Tibial artery (tissue), 4 donors: ENCODE data around the gene CFHR1.

Experiments used
- DNase-seq, 2 donors: peaks; one replicate each; pipeline ENCODE4 v3.0.0-alpha.2; 2019
- H3K27ac ChIP-seq, 2 donors: fragments of 200-600 bp; sonication (generic) in 1 of 2; 1 replicate in 1 of 2; 2 replicates in 1 of 2; pipeline ENCODE4 v1.5.1; 2018 to 2019; ENCODE audit warnings: mild to moderate bottlenecking in 1 of 2
- H3K27me3 ChIP-seq, 2 donors: fragments of 200-600 bp; sonication (generic) in 1 of 2; one replicate each; pipeline versions ENCODE4 v1.5.1 to v1.6.0; 2016 to 2019
- H3K36me3 ChIP-seq, 3 donors: fragments of 200-600 bp; sonication (generic) in 2 of 3; one replicate each; pipeline ENCODE4 v1.5.1; 2016 to 2019; ENCODE audit warnings: mild to moderate bottlenecking in 2 of 3
- H3K4me1 ChIP-seq, 4 donors: fragments of 200-600 bp; sonication (generic) in 2 of 4; 1 replicate in 3 of 4; 2 replicates in 1 of 4; pipeline ENCODE4 v1.5.1; 2016 to 2019
- H3K4me3 ChIP-seq, 2 donors: fragments of 200-600 bp; sonication (generic) in 1 of 2; 1 replicate in 1 of 2; 2 replicates in 1 of 2; pipeline ENCODE4 v1.5.1; 2018 to 2019; ENCODE audit warnings: mild to moderate bottlenecking in 2 of 2
- H3K9me3 ChIP-seq, 3 donors: fragments of 200-600 bp; sonication (generic) in 1 of 3; one replicate each; pipeline ENCODE4 v1.5.1; 2016 to 2019
- CTCF ChIP-seq, 2 experiments: fragments of 200-600 bp in 1 of 2; fragments of 450-650 bp in 1 of 2; IDR thresholded peaks; one replicate each; pipeline ENCODE4 v1.5.1; 2017 to 2019; ENCODE audit warnings: antibody characterized with exemption in 2 of 2, mild to moderate bottlenecking in 1 of 2, moderate library complexity in 1 of 2
- intact Hi-C: fragments of 100-400 bp; cut with DNase I; formaldehyde crosslinking; loops from one replicate; pipeline ENCODE4 v1.15.0; 2023; ENCODE audit warnings: low total_unique reads

Gene CFHR1

DNA sequence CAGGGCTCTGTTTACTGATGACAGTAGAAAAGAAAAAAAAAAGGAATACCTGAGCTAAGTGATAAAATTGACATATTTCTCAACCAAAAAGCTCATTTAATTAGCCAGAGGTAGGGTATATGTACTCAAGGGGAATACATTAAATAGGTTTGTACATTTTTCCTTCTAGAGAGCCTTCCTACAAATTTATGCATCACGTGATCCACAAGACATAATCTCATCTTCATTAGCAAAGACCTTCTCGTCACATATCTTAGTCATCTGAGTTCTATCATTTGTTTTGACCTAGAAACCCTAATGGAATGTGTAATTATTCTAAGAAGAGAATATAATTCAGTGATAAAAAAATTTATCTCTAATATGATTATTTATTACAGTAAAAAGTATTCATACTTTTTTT lies 37.7 kb downstream of the CFHR1 start:
- no peak for TF ChIP-seq CTCF (IDR thresholded peaks at IDR 0.05)
- intact Hi-C loops: no loop called here
- Histone ChIP-seq H3K27me3 (no peaks in the 10 kb centered on the region), H3K9me3 (no peaks in the 10 kb centered on the region), H3K4me3 (no peak overlapping the region), H3K27ac (no peak overlapping the region), H3K36me3 (no peaks in the 10 kb centered on the region), H3K4me1 (no peaks in the 10 kb centered on the region)
- DNase-seq: no peak

DNA sequence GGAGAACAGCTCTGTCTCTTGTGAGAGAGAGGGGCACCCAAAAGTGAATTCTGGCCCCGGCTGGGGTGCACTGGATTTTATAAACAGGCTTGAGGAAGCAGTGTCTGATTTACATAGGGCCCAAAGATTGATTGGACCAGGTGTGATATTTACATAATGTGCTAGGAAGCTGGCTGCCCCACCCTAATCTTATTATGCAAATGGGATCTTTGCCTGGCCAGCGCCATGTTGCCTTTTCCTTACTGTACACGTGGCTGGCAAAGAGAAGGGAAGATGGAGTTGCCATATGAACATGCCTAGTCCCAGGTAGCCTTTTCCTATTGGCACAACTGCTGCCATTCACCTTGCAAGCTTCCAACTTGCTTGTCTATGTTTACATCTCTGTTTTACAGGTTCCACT lies 39.3 kb downstream of the CFHR1 start:
- TF ChIP-seq CTCF (IDR thresholded peaks at IDR 0.05): no peak
- Histone ChIP-seq H3K36me3 (no peaks in the 10 kb centered on the region), H3K27ac (no peak overlapping the region), H3K9me3 (no peaks in the 10 kb centered on the region), H3K27me3 (no peaks in the 10 kb centered on the region), H3K4me3 (no peak overlapping the region), H3K4me1 (no peaks in the 10 kb centered on the region)
- intact Hi-C loops: no loop called here
- DNase-seq: no peak

- H3K27ac ChIP-seq: no peak overlapping the region
- no peak for TF ChIP-seq CTCF (IDR thresholded peaks at IDR 0.05)
- H3K9me3 ChIP-seq: no peaks in the 10 kb centered on the region
- intact Hi-C loops: no loop called here
- no peak overlapping the region for H3K4me3 ChIP-seq
- H3K4me1 ChIP-seq: no peaks in the 10 kb centered on the region
- DNase-seq: no peak
- no peaks in the 10 kb centered on the region for H3K27me3 ChIP-seq
- no peaks in the 10 kb centered on the region for H3K36me3 ChIP-seq
These were observed 40.9 kb downstream of the CFHR1 start for GRCh38 chr1:196860323-196860884.

DNA sequence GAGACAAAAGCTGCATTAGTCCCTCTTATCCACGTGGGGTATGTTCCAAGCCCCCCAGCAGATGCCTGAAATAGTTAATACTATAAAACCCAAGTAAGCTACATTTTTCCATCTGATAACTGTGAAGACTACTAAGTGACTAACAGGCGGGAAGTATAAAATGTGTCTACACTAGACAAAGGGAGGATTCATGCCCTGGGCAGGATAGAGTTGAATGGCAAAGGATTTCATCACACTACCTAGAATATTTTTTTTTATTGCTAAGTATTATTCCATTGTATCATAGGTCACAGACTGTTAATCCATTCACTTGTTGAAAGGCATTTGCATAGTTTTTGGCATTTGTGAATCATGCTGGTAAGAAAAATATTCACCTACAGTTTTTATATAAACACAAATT lies 41.9 kb downstream of the CFHR1 start:
- no peak for TF ChIP-seq CTCF (IDR thresholded peaks at IDR 0.05)
- Histone ChIP-seq H3K27me3 (no peaks in the 10 kb centered on the region), H3K4me1 (no peaks in the 10 kb centered on the region), H3K36me3 (no peaks in the 10 kb centered on the region), H3K9me3 (no peaks in the 10 kb centered on the region), H3K4me3 (no peak overlapping the region), H3K27ac (no peak overlapping the region)
- DNase-seq: no peak
- intact Hi-C loops: no loop called here

DNA sequence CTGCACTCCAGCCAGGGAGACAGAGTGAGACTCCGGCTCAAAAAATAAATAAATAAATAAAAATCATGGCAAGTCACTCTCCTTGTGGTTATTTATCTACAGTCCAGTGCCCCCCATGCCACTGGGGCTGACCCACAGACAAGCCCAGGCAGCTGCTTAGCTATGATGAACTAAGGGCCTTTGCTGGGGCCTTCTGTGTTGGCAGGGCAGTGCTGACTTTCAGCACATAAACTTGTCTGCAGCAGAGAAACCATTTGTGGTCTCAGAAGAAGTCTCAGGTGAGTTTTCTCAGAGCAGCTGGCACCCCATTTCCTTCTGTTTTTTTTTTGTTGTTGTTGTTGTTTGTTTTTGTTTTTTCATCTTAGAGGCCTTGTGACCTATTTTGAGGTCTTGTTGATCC lies 47.4 kb downstream of the CFHR1 start:
- intact Hi-C loops: no loop called here
- no peak for TF ChIP-seq CTCF (IDR thresholded peaks at IDR 0.05)
- Histone ChIP-seq H3K36me3 (no peaks in the 10 kb centered on the region), H3K4me3 (no peak overlapping the region), H3K4me1 (no peaks in the 10 kb centered on the region), H3K27ac (no peak overlapping the region), H3K27me3 (no peaks in the 10 kb centered on the region), H3K9me3 (no peaks in the 10 kb centered on the region)
- DNase-seq: no peak

- no peaks in the 10 kb centered on the region for H3K27me3 ChIP-seq
- no peak for TF ChIP-seq CTCF (IDR thresholded peaks at IDR 0.05)
- DNase-seq: no peak
- no peak overlapping the region for H3K4me3 ChIP-seq
- no peak overlapping the region for H3K27ac ChIP-seq
- peaks cover 0 to 7% (median 1%) of the 10 kb centered on the region in 4 donors for H3K4me1 ChIP-seq
- H3K36me3 ChIP-seq: no peaks in the 10 kb centered on the region
- intact Hi-C loops: no loop called here
- H3K9me3 ChIP-seq: no peaks in the 10 kb centered on the region
These were observed 53.9 kb downstream of the CFHR1 start for GRCh38 chr1:196873385-196873784.
